GM21723 (cell line): ENCODE data around the gene LRRC8A.
"Not testable (repeated sequence)": the region's sequence is repeated elsewhere in the genome, so short reads cannot be mapped to it uniquely, and the experiment has no call there.

Experiments
- ATAC-seq: cut with Tn5 transposase; IDR thresholded peaks from one replicate; pipeline ENCODE4 v1.9.1; 2021; ENCODE audit warnings: mild to moderate bottlenecking, moderate library complexity; ENCODE audit not compliant: unreplicated experiment

LRRC8A gene

GRCh38 chr9:128881884-128882676 is at the start of gene LRRC8A, which contains the start of gene KYAT1:
Gene LRRC8A (plus strand): TSS chr9:128882133. CDS start chr9:128907165, 25,032 bp downstream.
Gene KYAT1 (minus strand): TSS chr9:128881950. CDS start chr9:128845405, 36,545 bp downstream.
- ATAC-seq, result peak; percentile 73

GRCh38 chr9:128833696-128834095 is 48.2 kb upstream of the LRRC8A start:
- no peak for ATAC-seq

- ATAC-seq, result no peak
Observed at GRCh38 chr9:128835246-128836210, 46.4 kb upstream of the LRRC8A start.

GRCh38 chr9:128836509-128837145 is 45.3 kb upstream of the LRRC8A start:
- no peak for ATAC-seq

GRCh38 chr9:128838338-128838737 is 43.6 kb upstream of the LRRC8A start:
- ATAC-seq, result no peak

- no peak for ATAC-seq
Observed at GRCh38 chr9:128840524-128840923, 41.4 kb upstream of the LRRC8A start.

GRCh38 chr9:128841694-128842492 is 40.0 kb upstream of the LRRC8A start:
- no peak for ATAC-seq

GRCh38 chr9:128843171-128843570 is 38.8 kb upstream of the LRRC8A start:
- ATAC-seq, result not testable (repeated sequence)

GRCh38 chr9:128845186-128845931 is 36.6 kb upstream of the LRRC8A start:
- no peak for ATAC-seq

- ATAC-seq, result no peak
Observed at GRCh38 chr9:128846680-128847030, 35.3 kb upstream of the LRRC8A start.

- ATAC-seq, result no peak
Observed at GRCh38 chr9:128847803-128848202, 34.1 kb upstream of the LRRC8A start.

GRCh38 chr9:128851024-128851423 is 30.9 kb upstream of the LRRC8A start:
- not testable (repeated sequence) for ATAC-seq

GRCh38 chr9:128851779-128852600 is 29.9 kb upstream of the LRRC8A start:
- not testable (repeated sequence) for ATAC-seq

- ATAC-seq, result not testable (repeated sequence)
Observed at GRCh38 chr9:128852646-128853045, 29.3 kb upstream of the LRRC8A start.

GRCh38 chr9:128854454-128854853 is 27.5 kb upstream of the LRRC8A start:
- not testable (repeated sequence) for ATAC-seq

- not testable (repeated sequence) for ATAC-seq
Observed at GRCh38 chr9:128858476-128858875, 23.5 kb upstream of the LRRC8A start.

GRCh38 chr9:128860937-128861336 is 21.0 kb upstream of the LRRC8A start:
- ATAC-seq, result no peak

- ATAC-seq, result no peak
Observed at GRCh38 chr9:128861501-128861900, 20.4 kb upstream of the LRRC8A start.

- ATAC-seq, result no peak
Observed at GRCh38 chr9:128862401-128862851, 19.5 kb upstream of the LRRC8A start.
